Uterus (tissue), 4 donors: ENCODE results near the gene SAMD4A. TPM values are rescaled to one million over a fixed set of nuclear protein-coding genes. Genes with fewer than 3 reads are reported as not detected.

Experiments
- DNase-seq, 2 donors: peaks; one replicate each; pipeline ENCODE4 v3.0.0-alpha.2; 2019 to 2020
- H3K27ac ChIP-seq, 2 donors: fragments of 200-600 bp; sonication (generic); 1 replicate in 1 of 2; 2 replicates in 1 of 2; pipeline ENCODE4 v1.5.1; 2016 to 2018
- H3K27me3 ChIP-seq, 2 donors: fragments of 200-600 bp; sonication (generic); one replicate each; pipeline ENCODE4 v1.5.1; 2018 to 2019; ENCODE audit warnings: control low read depth in 1 of 2
- H3K36me3 ChIP-seq, 2 donors: fragments of 200-600 bp; sonication (generic); one replicate each; pipeline ENCODE4 v1.5.1; 2019; ENCODE audit warnings: control low read depth in 1 of 2
- H3K4me1 ChIP-seq, 2 donors: fragments of 200-600 bp; sonication (generic); one replicate each; pipeline ENCODE4 v1.5.1; 2018 to 2019; ENCODE audit warnings: control low read depth in 1 of 2
- H3K4me3 ChIP-seq, 2 donors: fragments of 200-600 bp; sonication (generic); 1 replicate in 1 of 2; 2 replicates in 1 of 2; pipeline ENCODE4 v1.5.1; 2018 to 2019; ENCODE audit warnings: mild to moderate bottlenecking in 1 of 2
- H3K9me3 ChIP-seq, 2 donors: fragments of 200-600 bp; sonication (generic); one replicate each; pipeline ENCODE4 v1.5.1; 2019; ENCODE audit warnings: control low read depth in 1 of 2
- CTCF ChIP-seq, 4 experiments: fragments of 200-600 bp in 2 of 4; fragments of 450-650 bp in 2 of 4; sonication (generic) in 2 of 4; IDR thresholded peaks; one replicate each; pipeline ENCODE4 v1.5.1; 2016 to 2019; ENCODE audit warnings: antibody characterized with exemption in 4 of 4, mild to moderate bottlenecking in 2 of 4, moderate library complexity in 1 of 4
- POLR2A ChIP-seq, 2 donors: fragments of 450-650 bp; IDR thresholded peaks; one replicate each; pipeline ENCODE4 v1.6.1; 2016; ENCODE audit warnings: antibody characterized with exemption in 2 of 2, mild to moderate bottlenecking in 1 of 2, moderate library complexity in 1 of 2
- intact Hi-C: fragments of 100-400 bp; cut with DNase I; formaldehyde crosslinking; loops from one replicate; pipeline ENCODE4 v1.15.1; 2023; ENCODE audit warnings: low total_unique reads
- total RNA-seq, 4 donors: library from RNA; depleted of rRNA in 3 of 4; stranded (reverse); fragments of >200 nt in 3 of 4; gene quantifications; one replicate each; pipeline versions ENCODE4 v1.1.0 to v1.2.4, GENCODE V29; 2014 to 2023
- donor health status: DM: yes; HTN: yes; CAD: no.

SAMD4A gene
- total RNA-seq, 4 donors from 2014 or later, result 46.9 to 67.8 (median 55.0) TPM

- H3K4me1 ChIP-seq, result no peaks in the 10 kb centered on the region
- no peak for DNase-seq
- H3K4me3 ChIP-seq, result no peak overlapping the region
- no peaks in the 10 kb centered on the region for H3K27me3 ChIP-seq
- intact Hi-C loops, result no loop called here
- H3K36me3 ChIP-seq, result no peaks in the 10 kb centered on the region
- H3K9me3 ChIP-seq, result no peaks in the 10 kb centered on the region
- TF ChIP-seq POLR2A (IDR thresholded peaks at IDR 0.05), result no peak
- no peak for TF ChIP-seq CTCF (IDR thresholded peaks at IDR 0.05)
- no peak overlapping the region for H3K27ac ChIP-seq
Measured at GRCh38 chr14:54660604-54661111, 93.7 kb downstream of the SAMD4A start.

GRCh38 chr14:54662491-54663133 lies 95.7 kb downstream of the SAMD4A start:
- no peaks in the 10 kb centered on the region for H3K9me3 ChIP-seq
- no peaks in the 10 kb centered on the region for H3K36me3 ChIP-seq
- no peaks in the 10 kb centered on the region for H3K27me3 ChIP-seq
- intact Hi-C loops, result no loop called here
- H3K4me3 ChIP-seq, result no peak overlapping the region
- TF ChIP-seq POLR2A (IDR thresholded peaks at IDR 0.05) (no peak), CTCF (IDR thresholded peaks at IDR 0.05) (no peak)
- DNase-seq, result no peak
- H3K27ac ChIP-seq, result no peak overlapping the region
- H3K4me1 ChIP-seq, result no peaks in the 10 kb centered on the region

GRCh38 chr14:54664961-54665360 lies 98.0 kb downstream of the SAMD4A start:
- Histone ChIP-seq H3K4me1 (no peaks in the 10 kb centered on the region), H3K36me3 (no peaks in the 10 kb centered on the region), H3K9me3 (no peaks in the 10 kb centered on the region), H3K27me3 (no peaks in the 10 kb centered on the region), H3K4me3 (no peak overlapping the region), H3K27ac (no peak overlapping the region)
- TF ChIP-seq CTCF (IDR thresholded peaks at IDR 0.05) (no peak), POLR2A (IDR thresholded peaks at IDR 0.05) (no peak)
- no peak for DNase-seq
- intact Hi-C loops, result no loop called here

- H3K36me3 ChIP-seq, result no peaks in the 10 kb centered on the region
- intact Hi-C loops, result no loop called here
- no peak overlapping the region for H3K27ac ChIP-seq
- no peak overlapping the region for H3K4me3 ChIP-seq
- H3K4me1 ChIP-seq, result no peaks in the 10 kb centered on the region
- TF ChIP-seq POLR2A (IDR thresholded peaks at IDR 0.05) (no peak), CTCF (IDR thresholded peaks at IDR 0.05) (no peak)
- H3K27me3 ChIP-seq, result no peaks in the 10 kb centered on the region
- DNase-seq, result no peak
- H3K9me3 ChIP-seq, result no peaks in the 10 kb centered on the region
Measured at GRCh38 chr14:54665946-54666345, 99.0 kb downstream of the SAMD4A start.

- Histone ChIP-seq H3K36me3 (no peaks in the 10 kb centered on the region), H3K27me3 (no peaks in the 10 kb centered on the region), H3K27ac (no peak overlapping the region), H3K4me1 (no peaks in the 10 kb centered on the region), H3K9me3 (no peaks in the 10 kb centered on the region), H3K4me3 (no peak overlapping the region)
- intact Hi-C loops, result no loop called here
- no peak for DNase-seq
- TF ChIP-seq POLR2A (IDR thresholded peaks at IDR 0.05), result no peak
- TF ChIP-seq CTCF (IDR thresholded peaks at IDR 0.05), result no peak
Measured at GRCh38 chr14:54667026-54667744, 100.3 kb downstream of the SAMD4A start.
